Activated T-helper 17 cell treated with anti-CD3 and anti-CD28 coated beads, Interleukin-2, amount 50 U/mL, for 72 hours (primary cell): ENCODE data around the gene AP4M1. TPM values are rescaled to one million over a fixed set of nuclear protein-coding genes. Genes with fewer than 3 reads are reported as not detected.

Source experiments
- total RNA-seq, 2 donors: library from RNA; stranded (reverse); gene quantifications; one replicate each; pipeline ENCODE4 v1.2.3, GENCODE V29; 2022

The AP4M1 gene
- total RNA-seq, 2 donors from 2014 or later: 8.2 to 12.7 TPM

Other genes with a start within 250 kb of the AP4M1 start
- under 1 TPM; 0.39 to 0.82 TPM for gene OR2AE1, start 224.6 kb upstream of the AP4M1 start, total RNA-seq
- gene TRIM4, start 182.1 kb upstream of the AP4M1 start, total RNA-seq: 10 to 100 TPM; 27.2 to 29.9 TPM
- gene GJC3, start 172.0 kb upstream of the AP4M1 start, total RNA-seq: not detected
- under 1 TPM; 0.19 to 0.43 TPM for gene AZGP1, start 125.6 kb upstream of the AP4M1 start, total RNA-seq
- gene ZKSCAN1, start 86.0 kb upstream of the AP4M1 start, total RNA-seq: 10 to 100 TPM; 42.2 to 74.6 TPM
- 1 to 10 TPM; 3.7 to 6.5 TPM for gene ZSCAN21, start 51.9 kb upstream of the AP4M1 start, total RNA-seq
- 10 to 100 TPM; 16.9 to 17.1 TPM for gene ZNF3, start 19.9 kb upstream of the AP4M1 start, total RNA-seq
- 100 to 1,000 TPM in 1 of 2 donors, 10 to 100 TPM in 1; 79.1 to 108 TPM for gene COPS6, start 12.7 kb upstream of the AP4M1 start, total RNA-seq
- 100 to 1,000 TPM; 205 to 388 TPM for gene MCM7, start 246 bp upstream of the AP4M1 start, total RNA-seq
- gene TAF6, start 17.7 kb downstream of the AP4M1 start, total RNA-seq: 10 to 100 TPM; 29.6 to 55.0 TPM
- 10 to 100 TPM; 15.0 to 21.6 TPM for gene CNPY4, start 18.0 kb downstream of the AP4M1 start, total RNA-seq
- 1 to 10 TPM; 3.8 to 4.2 TPM for gene MBLAC1, start 25.3 kb downstream of the AP4M1 start, total RNA-seq
- 100 to 1,000 TPM; 129 to 132 TPM for gene LAMTOR4, start 47.3 kb downstream of the AP4M1 start, total RNA-seq
- 10 to 100 TPM; 15.4 to 22.1 TPM for gene TRAPPC14, start 57.1 kb downstream of the AP4M1 start, total RNA-seq
- 1 to 10 TPM; 1.1 to 3.9 TPM for gene GAL3ST4, start 67.0 kb downstream of the AP4M1 start, total RNA-seq
- gene GPC2, start 75.7 kb downstream of the AP4M1 start, total RNA-seq: 1 to 10 TPM; 2.8 to 4.9 TPM
- gene STAG3, start 76.3 kb downstream of the AP4M1 start, total RNA-seq: 10 to 100 TPM in 1 of 2 donors, 1 to 10 TPM in 1; 7.8 to 22.1 TPM
- gene PVRIG, start 118.3 kb downstream of the AP4M1 start, total RNA-seq: 10 to 100 TPM; 16.1 to 28.5 TPM
- gene SPDYE3, start 206.1 kb downstream of the AP4M1 start, total RNA-seq: not detected